ENCODE measurements around the gene CISTR.

DNA sequence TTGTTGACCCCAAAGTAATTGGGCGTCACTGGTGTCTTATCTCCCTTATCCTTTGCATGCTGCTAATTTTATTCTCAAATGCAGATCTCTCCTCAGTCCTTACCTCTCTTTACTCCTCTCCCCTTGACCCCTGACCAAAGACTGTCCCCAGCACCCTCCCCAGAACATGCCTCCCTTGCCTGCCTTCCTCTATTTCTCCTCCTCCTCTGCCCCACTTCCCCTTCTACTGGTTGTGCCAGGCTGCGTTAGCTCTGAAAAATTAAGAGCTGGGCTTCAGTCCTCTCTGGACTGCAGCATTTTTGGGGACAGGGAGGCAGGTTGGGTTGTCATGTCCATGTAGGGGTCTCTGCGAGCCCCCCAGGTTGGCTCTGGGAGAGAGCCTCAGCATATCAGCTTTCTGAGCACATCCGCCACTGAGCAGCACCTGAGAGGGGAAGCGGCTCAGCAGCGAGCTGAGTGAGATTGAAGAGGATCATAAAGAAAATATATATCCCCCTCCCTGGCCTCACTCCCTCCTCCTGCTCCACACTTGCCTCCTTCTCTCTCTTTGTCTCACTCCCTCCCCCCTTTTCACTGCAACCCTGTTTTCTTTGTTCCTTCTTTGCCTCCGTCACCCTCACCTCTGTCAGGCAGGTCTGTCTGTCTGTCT lies 6.4 kb upstream of the CISTR start:
- TF ChIP-seq ZNF184 (tag by site-specific recombination; IDR thresholded peaks at IDR 0.05): no peak
- TF ChIP-seq REST (tag by site-specific recombination; IDR thresholded peaks at IDR 0.05): no peak
- TF ChIP-seq CTCF (tag by site-specific recombination; IDR thresholded peaks at IDR 0.05): no peak
- TF ChIP-seq KLF10 (tag by site-specific recombination; IDR thresholded peaks at IDR 0.05): no peak
- no peak for TF ChIP-seq RBAK (tag by site-specific recombination; IDR thresholded peaks at IDR 0.05)
- TF ChIP-seq, protein P1, sequence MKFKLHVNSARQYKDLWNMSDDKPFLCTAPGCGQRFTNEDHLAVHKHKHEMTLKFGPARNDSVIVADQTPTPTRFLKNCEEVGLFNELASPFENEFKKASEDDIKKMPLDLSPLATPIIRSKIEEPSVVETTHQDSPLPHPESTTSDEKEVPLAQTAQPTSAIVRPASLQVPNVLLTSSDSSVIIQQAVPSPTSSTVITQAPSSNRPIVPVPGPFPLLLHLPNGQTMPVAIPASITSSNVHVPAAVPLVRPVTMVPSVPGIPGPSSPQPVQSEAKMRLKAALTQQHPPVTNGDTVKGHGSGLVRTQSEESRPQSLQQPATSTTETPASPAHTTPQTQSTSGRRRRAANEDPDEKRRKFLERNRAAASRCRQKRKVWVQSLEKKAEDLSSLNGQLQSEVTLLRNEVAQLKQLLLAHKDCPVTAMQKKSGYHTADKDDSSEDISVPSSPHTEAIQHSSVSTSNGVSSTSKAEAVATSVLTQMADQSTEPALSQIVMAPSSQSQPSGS (tag by site-specific recombination; IDR thresholded peaks at IDR 0.05; ENCODE audit: low read depth): no peak

Data from HEK293 (cell line).